Measurements from ENCODE around the gene EMILIN1.

Gene EMILIN1

GRCh38 chr2:27080140-27080469, 1.7 kb downstream of the EMILIN1 start:
- no peaks in the 10 kb centered on the region for H3K9me3 ChIP-seq (ENCODE audit: control insufficient read depth, insufficient read depth, low read length)
- no peaks in the 10 kb centered on the region; the same call in 1 of the 2 replicates for H3K36me3 ChIP-seq (ENCODE audit: control insufficient read depth, insufficient read depth, low read length)
- H3K4me3 ChIP-seq (ENCODE audit: low read length) = no peak overlapping the region
- no CpG with 5 or more reads among the region's 7 CpGs for WGBS (ENCODE audit: insufficient coverage, insufficient read length)
- peaks cover 6% of the 10 kb centered on the region for H3K4me1 ChIP-seq (ENCODE audit: control insufficient read depth, insufficient read depth, low read length)
- no peak for DNase-seq (ENCODE audit: low read depth, low spot score)
- no peaks in the 10 kb centered on the region for H3K27me3 ChIP-seq (ENCODE audit: control insufficient read depth, insufficient read depth, low read length)
- no peak overlapping the region for H3K27ac ChIP-seq (ENCODE audit: low read length)

- Histone ChIP-seq H3K36me3 (ENCODE audit: control insufficient read depth, insufficient read depth, low read length) (no peaks in the 10 kb centered on the region; the same call in 1 of the 2 replicates), H3K4me1 (ENCODE audit: control insufficient read depth, insufficient read depth, low read length) (peaks cover 6% of the 10 kb centered on the region), H3K9me3 (ENCODE audit: control insufficient read depth, insufficient read depth, low read length) (no peaks in the 10 kb centered on the region), H3K27me3 (ENCODE audit: control insufficient read depth, insufficient read depth, low read length) (no peaks in the 10 kb centered on the region), H3K4me3 (ENCODE audit: low read length) (no peak overlapping the region), H3K27ac (ENCODE audit: low read length) (no peak overlapping the region)
- no CpG with 5 or more reads among the region's 14 CpGs for WGBS (ENCODE audit: insufficient coverage, insufficient read length)
- no peak for DNase-seq (ENCODE audit: low read depth, low spot score)
Measured at GRCh38 chr2:27080603-27080936, 2.2 kb downstream of the EMILIN1 start.

- no peaks in the 10 kb centered on the region for H3K27me3 ChIP-seq (ENCODE audit: control insufficient read depth, insufficient read depth, low read length)
- H3K4me1 ChIP-seq (ENCODE audit: control insufficient read depth, insufficient read depth, low read length) = peaks cover 6% of the 10 kb centered on the region
- WGBS (ENCODE audit: insufficient coverage, insufficient read length) = no CpG with 5 or more reads among the region's 38 CpGs
- H3K27ac ChIP-seq (ENCODE audit: low read length) = no peak overlapping the region
- no peak overlapping the region for H3K4me3 ChIP-seq (ENCODE audit: low read length)
- no peak for DNase-seq (ENCODE audit: low read depth, low spot score)
- no peaks in the 10 kb centered on the region; the same call in 1 of the 2 replicates for H3K36me3 ChIP-seq (ENCODE audit: control insufficient read depth, insufficient read depth, low read length)
- H3K9me3 ChIP-seq (ENCODE audit: control insufficient read depth, insufficient read depth, low read length) = no peaks in the 10 kb centered on the region
Measured at GRCh38 chr2:27081984-27082772, 3.8 kb downstream of the EMILIN1 start.

GRCh38 chr2:27082773-27083409, 4.5 kb downstream of the EMILIN1 start:
- no peak for DNase-seq (ENCODE audit: low read depth, low spot score)
- no peak overlapping the region for H3K4me3 ChIP-seq (ENCODE audit: low read length)
- WGBS (ENCODE audit: insufficient coverage, insufficient read length) = no CpG with 5 or more reads among the region's 27 CpGs

GRCh38 chr2:27083410-27084296, 5.2 kb downstream of the EMILIN1 start:
- no peak overlapping the region for H3K27ac ChIP-seq (ENCODE audit: low read length)
- H3K36me3 ChIP-seq (ENCODE audit: control insufficient read depth, insufficient read depth, low read length) = no peaks in the 10 kb centered on the region; the same call in 1 of the 2 replicates
- H3K4me1 ChIP-seq (ENCODE audit: control insufficient read depth, insufficient read depth, low read length) = no peaks in the 10 kb centered on the region; the same call in 1 of the 2 replicates
- no peak for DNase-seq (ENCODE audit: low read depth, low spot score)
- H3K9me3 ChIP-seq (ENCODE audit: control insufficient read depth, insufficient read depth, low read length) = no peaks in the 10 kb centered on the region
- no CpG with 5 or more reads among the region's 20 CpGs for WGBS (ENCODE audit: insufficient coverage, insufficient read length)
- no peak overlapping the region for H3K4me3 ChIP-seq (ENCODE audit: low read length)
- H3K27me3 ChIP-seq (ENCODE audit: control insufficient read depth, insufficient read depth, low read length) = no peaks in the 10 kb centered on the region

More at GRCh38 chr2:27082773-27083409, 4.5 kb downstream of the EMILIN1 start:
- Histone ChIP-seq H3K4me1 (ENCODE audit: control insufficient read depth, insufficient read depth, low read length) (peaks cover 6% of the 10 kb centered on the region), H3K36me3 (ENCODE audit: control insufficient read depth, insufficient read depth, low read length) (no peaks in the 10 kb centered on the region; the same call in 1 of the 2 replicates), H3K9me3 (ENCODE audit: control insufficient read depth, insufficient read depth, low read length) (no peaks in the 10 kb centered on the region), H3K27me3 (ENCODE audit: control insufficient read depth, insufficient read depth, low read length) (no peaks in the 10 kb centered on the region), H3K27ac (ENCODE audit: low read length) (no peak overlapping the region)

- no peak for DNase-seq (ENCODE audit: low read depth, low spot score)
- H3K9me3 ChIP-seq (ENCODE audit: control insufficient read depth, insufficient read depth, low read length) = no peaks in the 10 kb centered on the region
- WGBS (ENCODE audit: insufficient coverage, insufficient read length) = no CpG with 5 or more reads among the region's 6 CpGs
- no peaks in the 10 kb centered on the region; the same call in 1 of the 2 replicates for H3K36me3 ChIP-seq (ENCODE audit: control insufficient read depth, insufficient read depth, low read length)
- H3K4me1 ChIP-seq (ENCODE audit: control insufficient read depth, insufficient read depth, low read length) = no peaks in the 10 kb centered on the region; the same call in 1 of the 2 replicates
- H3K27me3 ChIP-seq (ENCODE audit: control insufficient read depth, insufficient read depth, low read length) = no peaks in the 10 kb centered on the region
- H3K4me3 ChIP-seq (ENCODE audit: low read length) = no peak overlapping the region
- H3K27ac ChIP-seq (ENCODE audit: low read length) = no peak overlapping the region
Measured at GRCh38 chr2:27084297-27085061, 6.1 kb downstream of the EMILIN1 start.

- H3K4me3 ChIP-seq (ENCODE audit: low read length) = peak overlapping the region; percentile 49; the same call in 1 of the 2 replicates
- H3K36me3 ChIP-seq (ENCODE audit: control insufficient read depth, insufficient read depth, low read length) = no peaks in the 10 kb centered on the region; the same call in 1 of the 2 replicates
- no peaks in the 10 kb centered on the region for H3K27me3 ChIP-seq (ENCODE audit: control insufficient read depth, insufficient read depth, low read length)
- H3K9me3 ChIP-seq (ENCODE audit: control insufficient read depth, insufficient read depth, low read length) = no peaks in the 10 kb centered on the region
- H3K27ac ChIP-seq (ENCODE audit: low read length) = no peak overlapping the region
- DNase-seq (ENCODE audit: low read depth, low spot score) = no peak
- no CpG with 5 or more reads among the region's 10 CpGs for WGBS (ENCODE audit: insufficient coverage, insufficient read length)
- no peaks in the 10 kb centered on the region; the same call in 1 of the 2 replicates for H3K4me1 ChIP-seq (ENCODE audit: control insufficient read depth, insufficient read depth, low read length)
Measured at GRCh38 chr2:27085062-27085672, 6.8 kb downstream of the EMILIN1 start.

GRCh38 chr2:27085673-27086089, 7.3 kb downstream of the EMILIN1 start:
- Histone ChIP-seq H3K27me3 (ENCODE audit: control insufficient read depth, insufficient read depth, low read length) (no peaks in the 10 kb centered on the region), H3K27ac (ENCODE audit: low read length) (no peak overlapping the region), H3K36me3 (ENCODE audit: control insufficient read depth, insufficient read depth, low read length) (no peaks in the 10 kb centered on the region; the same call in 1 of the 2 replicates), H3K4me1 (ENCODE audit: control insufficient read depth, insufficient read depth, low read length) (no peaks in the 10 kb centered on the region; the same call in 1 of the 2 replicates), H3K9me3 (ENCODE audit: control insufficient read depth, insufficient read depth, low read length) (no peaks in the 10 kb centered on the region), H3K4me3 (ENCODE audit: low read length) (peak overlapping the region; percentile 49; the same call in 1 of the 2 replicates)
- DNase-seq (ENCODE audit: low read depth, low spot score) = no peak
- no CpG with 5 or more reads among the region's 38 CpGs for WGBS (ENCODE audit: insufficient coverage, insufficient read length)

- H3K27ac ChIP-seq (ENCODE audit: low read length) = no peak overlapping the region
- no peak for DNase-seq (ENCODE audit: low read depth, low spot score)
- H3K9me3 ChIP-seq (ENCODE audit: control insufficient read depth, insufficient read depth, low read length) = no peaks in the 10 kb centered on the region
- H3K4me1 ChIP-seq (ENCODE audit: control insufficient read depth, insufficient read depth, low read length) = no peaks in the 10 kb centered on the region; the same call in 1 of the 2 replicates
- H3K27me3 ChIP-seq (ENCODE audit: control insufficient read depth, insufficient read depth, low read length) = no peaks in the 10 kb centered on the region
- no CpG with 5 or more reads among the region's 81 CpGs for WGBS (ENCODE audit: insufficient coverage, insufficient read length)
- H3K36me3 ChIP-seq (ENCODE audit: control insufficient read depth, insufficient read depth, low read length) = no peaks in the 10 kb centered on the region; the same call in 1 of the 2 replicates
- H3K4me3 ChIP-seq (ENCODE audit: low read length) = peak overlapping the region; percentile 49; the same call in 1 of the 2 replicates
Measured at GRCh38 chr2:27086090-27086723, 7.8 kb downstream of the EMILIN1 start.

Measured in iPS DF 6.9 (cell line).